Liver (tissue), 9 donors: ENCODE measurements around the gene RAB3C. TPM values are rescaled to one million over a fixed set of nuclear protein-coding genes. Genes with fewer than 3 reads are reported as not detected.

ENCODE experiments used
- DNase-seq: peaks from one replicate; pipeline ENCODE4 v3.0.0-alpha.2; 2017; ENCODE audit warnings: low spot score
- H3K27ac ChIP-seq, 2 donors: one replicate each; pipeline ENCODE4 v1.7.0; 2013; ENCODE audit warnings: inconsistent platforms in 2 of 2, low read length in 2 of 2, control low read depth in 1 of 2, low read depth in 1 of 2, mild to moderate bottlenecking in 1 of 2
- H3K27me3 ChIP-seq, 4 donors: one replicate each; pipeline versions ENCODE4 v1.6.1 to v1.7.0; 2013; ENCODE audit warnings: low read length in 3 of 4, inconsistent platforms in 1 of 4, mild to moderate bottlenecking in 1 of 4, moderate library complexity in 1 of 4; ENCODE audit not compliant: control insufficient read depth in 4 of 4, insufficient read depth in 4 of 4
- H3K36me3 ChIP-seq, 4 donors: one replicate each; pipeline versions ENCODE4 v1.6.1 to v1.7.0; 2013; ENCODE audit warnings: low read length in 3 of 4, mild to moderate bottlenecking in 3 of 4, low read depth in 1 of 4, moderate library complexity in 1 of 4; ENCODE audit not compliant: control insufficient read depth in 4 of 4, insufficient read depth in 3 of 4
- H3K4me1 ChIP-seq, 4 donors: one replicate each; pipeline versions ENCODE4 v1.6.1 to v1.7.0; 2013; ENCODE audit warnings: low read length in 3 of 4, mild to moderate bottlenecking in 3 of 4, moderate library complexity in 1 of 4; ENCODE audit not compliant: control insufficient read depth in 4 of 4, insufficient read depth in 4 of 4
- H3K4me3 ChIP-seq, 3 donors: one replicate each; pipeline versions ENCODE4 v1.6.1 to v1.7.0; 2013; ENCODE audit warnings: low read length in 3 of 3, control low read depth in 1 of 3, low read depth in 1 of 3, mild to moderate bottlenecking in 1 of 3
- H3K9ac ChIP-seq, 2 donors: one replicate each; pipeline ENCODE4 v1.7.0; 2013; ENCODE audit warnings: low read length in 2 of 2, mild to moderate bottlenecking in 2 of 2, moderate library complexity in 2 of 2, control low read depth in 1 of 2, low read depth in 1 of 2
- H3K9me3 ChIP-seq, 4 donors: one replicate each; pipeline versions ENCODE4 v1.6.1 to v1.7.0; 2013; ENCODE audit warnings: low read length in 3 of 4; ENCODE audit not compliant: control insufficient read depth in 4 of 4
- FOXA1 ChIP-seq: IDR thresholded peaks from 2 replicates; pipeline ENCODE4 v1.6.1; 2016; ENCODE audit warnings: antibody characterized with exemption
- FOXA2 ChIP-seq: IDR thresholded peaks from 2 replicates; pipeline ENCODE4 v1.6.1; 2016; ENCODE audit warnings: antibody characterized with exemption
- GABPA ChIP-seq, 2 donors: IDR thresholded peaks in 1 of 2; conservative IDR thresholded peaks in 1 of 2; 2 replicates each; pipeline ENCODE4 v1.6.1; 2016; ENCODE audit warnings: antibody characterized with exemption in 2 of 2, mild to moderate bottlenecking in 1 of 2, moderate library complexity in 1 of 2
- HNF4A ChIP-seq, 2 donors: conservative IDR thresholded peaks; 2 replicates each; pipeline ENCODE4 v1.6.1; 2016; ENCODE audit warnings: antibody characterized with exemption in 2 of 2, mild to moderate bottlenecking in 2 of 2
- HNF4G ChIP-seq: IDR thresholded peaks from 2 replicates; pipeline ENCODE4 v1.6.1; 2016; ENCODE audit warnings: antibody characterized with exemption
- JUND ChIP-seq, 2 donors: IDR thresholded peaks; 2 replicates each; pipeline ENCODE4 v1.6.1; 2016; ENCODE audit warnings: antibody characterized with exemption in 2 of 2
- RAD21 ChIP-seq, 2 donors: IDR thresholded peaks; 2 replicates each; pipeline ENCODE4 v1.6.1; 2016; ENCODE audit warnings: antibody characterized with exemption in 2 of 2, mild to moderate bottlenecking in 2 of 2
- RXRA ChIP-seq, 2 donors: IDR thresholded peaks; 2 replicates each; pipeline ENCODE4 v1.6.1; 2017 to 2018; ENCODE audit warnings: antibody characterized with exemption in 2 of 2, mild to moderate bottlenecking in 1 of 2
- SP1 ChIP-seq: IDR thresholded peaks from 2 replicates; pipeline ENCODE4 v1.6.1; 2018; ENCODE audit warnings: antibody characterized with exemption, mild to moderate bottlenecking
- TAF1 ChIP-seq: conservative IDR thresholded peaks from 2 replicates; pipeline ENCODE4 v1.6.1; 2016; ENCODE audit warnings: antibody characterized with exemption, mild to moderate bottlenecking
- WGBS: extraction: QIAGEN DNeasy Blood & Tissue Kit; methylation state at CpG from one replicate; pipeline ENCODE4 v1.1.7; 2013; 5-methylcytosine and 5-hydroxymethylcytosine counted together
- polyA plus RNA-seq, 2 donors: library from polyadenylated mRNA; stranded (reverse) in 1 of 2; unstranded in 1 of 2; fragments of 200-250 nt in 1 of 2; fragments of >200 nt in 1 of 2; fragmentation: Nextera tagmentation in 1 of 2; extraction: Ambion mirVana in 1 of 2; gene quantifications; one replicate each; pipeline versions ENCODE4 v1.2.1 to v1.2.3, GENCODE V29; 2013 to 2015
- total RNA-seq, 2 donors: library from RNA; depleted of rRNA; stranded (reverse); fragments of >200 nt; gene quantifications; one replicate each; pipeline ENCODE4 v1.2.3, GENCODE V29; 2014
- TF ChIP-seq, protein P1 (sequence below): fragments of 150-350 bp; IDR thresholded peaks from 2 replicates; pipeline ENCODE4 v1.5.1; 2017; ENCODE audit warnings: improper control_type of control experiment, low read depth, low read length; ENCODE audit not compliant: missing input control
- TF ChIP-seq, protein P2 (sequence below): IDR thresholded peaks from 2 replicates; pipeline ENCODE4 v1.6.1; 2016; ENCODE audit warnings: antibody characterized with exemption
- TF ChIP-seq, protein P3 (sequence below): IDR thresholded peaks from 2 replicates; pipeline ENCODE4 v1.6.1; 2016; ENCODE audit warnings: antibody characterized with exemption
- TF ChIP-seq, protein P4 (sequence below): IDR thresholded peaks from 2 replicates; pipeline ENCODE4 v1.6.1; 2016; ENCODE audit warnings: antibody characterized with exemption
- TF ChIP-seq, protein P5 (sequence below): IDR thresholded peaks from 2 replicates; pipeline ENCODE4 v1.6.1; 2016; ENCODE audit warnings: antibody characterized with exemption, mild to moderate bottlenecking
- donor health status: healthy.
- donor health status: healthy.
- donor health status: healthy.
- donor health status: healthy.
- donor health status: healthy.

Gene RAB3C
- total and polyA plus RNA-seq, 4 donors, result 0.72 to 4.6 (median 1.3) TPM

DNA sequence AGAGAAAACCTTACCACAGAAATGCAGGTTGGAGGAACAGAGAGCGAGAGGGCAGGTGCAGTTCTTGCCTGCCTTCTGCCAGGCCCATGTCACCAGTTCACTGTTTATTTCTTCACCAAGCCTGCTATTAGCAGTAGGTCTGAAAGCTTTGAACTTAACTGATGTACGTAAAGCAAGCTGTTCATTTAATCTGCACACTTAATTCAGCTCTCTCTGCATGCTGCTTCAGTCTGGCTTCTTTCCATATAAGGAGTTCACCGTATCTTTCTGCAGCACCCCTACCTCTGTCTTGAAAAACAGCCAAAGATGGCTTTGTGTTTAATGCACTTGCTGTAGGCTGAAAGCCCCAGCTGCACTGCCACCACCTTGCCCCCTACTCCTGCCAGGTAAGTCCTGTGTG lies 205.1 kb downstream of the RAB3C start:
- 59% methylated on average over 3 of the region's 3 CpGs for WGBS

DNA sequence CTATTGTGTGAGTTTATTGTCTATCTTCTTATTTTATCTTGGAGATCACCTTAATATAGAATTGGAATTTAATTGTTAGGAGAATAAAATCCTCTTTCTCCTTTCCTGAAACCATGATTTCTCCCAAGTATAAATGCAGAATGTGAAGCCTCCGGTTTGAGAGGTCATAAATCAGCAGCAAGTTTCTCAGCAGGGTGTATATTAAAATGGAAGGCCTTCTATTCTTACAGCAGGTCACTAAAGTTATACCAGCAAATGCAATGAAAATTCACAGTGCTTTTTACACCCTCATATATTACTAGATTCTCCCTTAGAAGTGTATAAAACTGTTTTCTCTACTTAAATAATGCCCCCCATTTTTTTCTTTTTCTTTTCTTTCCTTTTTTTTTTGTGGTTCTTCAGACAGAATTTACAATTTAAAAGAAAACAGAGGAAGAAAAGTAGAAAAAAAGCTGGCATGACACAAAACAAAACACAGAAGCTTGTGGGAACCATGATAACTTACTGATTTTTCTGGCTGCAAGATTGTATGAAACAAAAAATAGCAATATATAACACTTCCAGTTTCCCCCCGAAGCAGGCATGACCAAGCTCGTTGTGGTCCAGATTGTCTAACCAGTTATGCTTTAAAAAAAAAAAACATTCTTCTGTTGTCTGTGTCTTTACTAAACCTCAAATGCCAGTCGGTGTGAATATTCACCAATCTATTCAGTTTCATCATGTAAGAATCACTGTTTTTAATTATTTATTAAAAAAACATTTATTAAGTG lies 211.2 kb downstream of the RAB3C start:
- no peaks in the 10 kb centered on the region for H3K4me1 ChIP-seq
- TF ChIP-seq HNF4A (conservative IDR thresholded peaks at IDR 0.05), result no peak
- TF ChIP-seq, protein P1, sequence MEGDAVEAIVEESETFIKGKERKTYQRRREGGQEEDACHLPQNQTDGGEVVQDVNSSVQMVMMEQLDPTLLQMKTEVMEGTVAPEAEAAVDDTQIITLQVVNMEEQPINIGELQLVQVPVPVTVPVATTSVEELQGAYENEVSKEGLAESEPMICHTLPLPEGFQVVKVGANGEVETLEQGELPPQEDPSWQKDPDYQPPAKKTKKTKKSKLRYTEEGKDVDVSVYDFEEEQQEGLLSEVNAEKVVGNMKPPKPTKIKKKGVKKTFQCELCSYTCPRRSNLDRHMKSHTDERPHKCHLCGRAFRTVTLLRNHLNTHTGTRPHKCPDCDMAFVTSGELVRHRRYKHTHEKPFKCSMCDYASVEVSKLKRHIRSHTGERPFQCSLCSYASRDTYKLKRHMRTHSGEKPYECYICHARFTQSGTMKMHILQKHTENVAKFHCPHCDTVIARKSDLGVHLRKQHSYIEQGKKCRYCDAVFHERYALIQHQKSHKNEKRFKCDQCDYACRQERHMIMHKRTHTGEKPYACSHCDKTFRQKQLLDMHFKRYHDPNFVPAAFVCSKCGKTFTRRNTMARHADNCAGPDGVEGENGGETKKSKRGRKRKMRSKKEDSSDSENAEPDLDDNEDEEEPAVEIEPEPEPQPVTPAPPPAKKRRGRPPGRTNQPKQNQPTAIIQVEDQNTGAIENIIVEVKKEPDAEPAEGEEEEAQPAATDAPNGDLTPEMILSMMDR, result no peak
- TF ChIP-seq, protein P2, sequence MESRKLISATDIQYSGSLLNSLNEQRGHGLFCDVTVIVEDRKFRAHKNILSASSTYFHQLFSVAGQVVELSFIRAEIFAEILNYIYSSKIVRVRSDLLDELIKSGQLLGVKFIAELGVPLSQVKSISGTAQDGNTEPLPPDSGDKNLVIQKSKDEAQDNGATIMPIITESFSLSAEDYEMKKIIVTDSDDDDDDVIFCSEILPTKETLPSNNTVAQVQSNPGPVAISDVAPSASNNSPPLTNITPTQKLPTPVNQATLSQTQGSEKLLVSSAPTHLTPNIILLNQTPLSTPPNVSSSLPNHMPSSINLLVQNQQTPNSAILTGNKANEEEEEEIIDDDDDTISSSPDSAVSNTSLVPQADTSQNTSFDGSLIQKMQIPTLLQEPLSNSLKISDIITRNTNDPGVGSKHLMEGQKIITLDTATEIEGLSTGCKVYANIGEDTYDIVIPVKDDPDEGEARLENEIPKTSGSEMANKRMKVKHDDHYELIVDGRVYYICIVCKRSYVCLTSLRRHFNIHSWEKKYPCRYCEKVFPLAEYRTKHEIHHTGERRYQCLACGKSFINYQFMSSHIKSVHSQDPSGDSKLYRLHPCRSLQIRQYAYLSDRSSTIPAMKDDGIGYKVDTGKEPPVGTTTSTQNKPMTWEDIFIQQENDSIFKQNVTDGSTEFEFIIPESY, result no peak
- no peak for TF ChIP-seq FOXA1
- no peak for TF ChIP-seq HNF4G
- TF ChIP-seq JUND (IDR thresholded peaks at IDR 0.05), result no peak
- 62% methylated on average over 4 of the region's 4 CpGs for WGBS
- no peak overlapping the region for H3K4me3 ChIP-seq
- H3K9me3 ChIP-seq, result no peaks in the 10 kb centered on the region
- DNase-seq, result no peak
- no peak overlapping the region for H3K9ac ChIP-seq
- no peaks in the 10 kb centered on the region for H3K36me3 ChIP-seq
- no peak overlapping the region for H3K27ac ChIP-seq
- no peaks in the 10 kb centered on the region for H3K27me3 ChIP-seq

More for the DNA sequence above, 205.1 kb downstream of the RAB3C start:
- peaks cover 0 to 6% (median 2%) of the 10 kb centered on the region in 4 donors for H3K9me3 ChIP-seq
- H3K4me3 ChIP-seq, result no peak overlapping the region
- TF ChIP-seq, protein P3, sequence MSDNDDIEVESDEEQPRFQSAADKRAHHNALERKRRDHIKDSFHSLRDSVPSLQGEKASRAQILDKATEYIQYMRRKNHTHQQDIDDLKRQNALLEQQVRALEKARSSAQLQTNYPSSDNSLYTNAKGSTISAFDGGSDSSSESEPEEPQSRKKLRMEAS, result no peak
- TF ChIP-seq, protein P4, sequence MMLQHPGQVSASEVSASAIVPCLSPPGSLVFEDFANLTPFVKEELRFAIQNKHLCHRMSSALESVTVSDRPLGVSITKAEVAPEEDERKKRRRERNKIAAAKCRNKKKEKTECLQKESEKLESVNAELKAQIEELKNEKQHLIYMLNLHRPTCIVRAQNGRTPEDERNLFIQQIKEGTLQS, result no peak
- TF ChIP-seq TAF1 (no peak), RAD21 (IDR thresholded peaks at IDR 0.05) (no peak), GABPA (IDR thresholded peaks at IDR 0.05 in 1 of 2, conservative IDR thresholded peaks at IDR 0.05 in 1 of 2) (no peak), HNF4G (no peak), FOXA1 (no peak), RXRA (IDR thresholded peaks at IDR 0.05) (no peak), SP1 (no peak), JUND (IDR thresholded peaks at IDR 0.05) (no peak), FOXA2 (no peak)
- TF ChIP-seq, protein P5, sequence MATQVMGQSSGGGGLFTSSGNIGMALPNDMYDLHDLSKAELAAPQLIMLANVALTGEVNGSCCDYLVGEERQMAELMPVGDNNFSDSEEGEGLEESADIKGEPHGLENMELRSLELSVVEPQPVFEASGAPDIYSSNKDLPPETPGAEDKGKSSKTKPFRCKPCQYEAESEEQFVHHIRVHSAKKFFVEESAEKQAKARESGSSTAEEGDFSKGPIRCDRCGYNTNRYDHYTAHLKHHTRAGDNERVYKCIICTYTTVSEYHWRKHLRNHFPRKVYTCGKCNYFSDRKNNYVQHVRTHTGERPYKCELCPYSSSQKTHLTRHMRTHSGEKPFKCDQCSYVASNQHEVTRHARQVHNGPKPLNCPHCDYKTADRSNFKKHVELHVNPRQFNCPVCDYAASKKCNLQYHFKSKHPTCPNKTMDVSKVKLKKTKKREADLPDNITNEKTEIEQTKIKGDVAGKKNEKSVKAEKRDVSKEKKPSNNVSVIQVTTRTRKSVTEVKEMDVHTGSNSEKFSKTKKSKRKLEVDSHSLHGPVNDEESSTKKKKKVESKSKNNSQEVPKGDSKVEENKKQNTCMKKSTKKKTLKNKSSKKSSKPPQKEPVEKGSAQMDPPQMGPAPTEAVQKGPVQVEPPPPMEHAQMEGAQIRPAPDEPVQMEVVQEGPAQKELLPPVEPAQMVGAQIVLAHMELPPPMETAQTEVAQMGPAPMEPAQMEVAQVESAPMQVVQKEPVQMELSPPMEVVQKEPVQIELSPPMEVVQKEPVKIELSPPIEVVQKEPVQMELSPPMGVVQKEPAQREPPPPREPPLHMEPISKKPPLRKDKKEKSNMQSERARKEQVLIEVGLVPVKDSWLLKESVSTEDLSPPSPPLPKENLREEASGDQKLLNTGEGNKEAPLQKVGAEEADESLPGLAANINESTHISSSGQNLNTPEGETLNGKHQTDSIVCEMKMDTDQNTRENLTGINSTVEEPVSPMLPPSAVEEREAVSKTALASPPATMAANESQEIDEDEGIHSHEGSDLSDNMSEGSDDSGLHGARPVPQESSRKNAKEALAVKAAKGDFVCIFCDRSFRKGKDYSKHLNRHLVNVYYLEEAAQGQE, result no peak
- TF ChIP-seq, protein P1, result no peak
- H3K4me1 ChIP-seq, result no peaks in the 10 kb centered on the region
- no peak overlapping the region for H3K9ac ChIP-seq
- DNase-seq, result no peak
- no peak overlapping the region for H3K27ac ChIP-seq
- H3K36me3 ChIP-seq, result no peaks in the 10 kb centered on the region
- H3K27me3 ChIP-seq, result no peaks in the 10 kb centered on the region
